Activated B cell treated with CpG ODN at 0.5 μM for 24 hours (primary cell): ENCODE measurements around the gene HES4. TPM values are rescaled to one million over a fixed set of nuclear protein-coding genes. Genes with fewer than 3 reads are reported as not detected.

Experiments used
- ATAC-seq: fragments of 200-7000 bp; cut with Tn5 transposase; one replicate; pipeline ENCODE4 v1.10.0; 2021; ENCODE audit warnings: low read depth, mild to moderate bottlenecking, moderate library complexity
- CTCF ChIA-PET: fragments of 350-600 bp; sonication (Branson Sonifier 250); formaldehyde crosslinking; loops from one replicate; lab custom pipeline; 2021; ENCODE audit warnings: antibody characterized with exemption; lab: Charles Lee
- POLR2A ChIA-PET: fragments of 350-600 bp; sonication (Branson Sonifier 250); formaldehyde crosslinking; loops from one replicate; lab custom pipeline; 2021; ENCODE audit warnings: antibody characterized with exemption; lab: Charles Lee
- DNase-seq: peaks from one replicate; pipeline ENCODE4 v3.0.0; 2022
- H3K27ac Mint-ChIP-seq: one replicate; pipeline ENCODE4 v1.8.0; 2020; ENCODE audit warnings: mixed read lengths
- H3K27me3 Mint-ChIP-seq: one replicate; pipeline ENCODE4 v1.8.0; 2021; ENCODE audit warnings: mixed read lengths
- H3K36me3 Mint-ChIP-seq: one replicate; pipeline ENCODE4 v1.8.0; 2021; ENCODE audit warnings: low read depth, mixed read lengths
- H3K4me1 Mint-ChIP-seq: one replicate; pipeline ENCODE4 v1.8.0; 2021; ENCODE audit warnings: mixed read lengths
- H3K4me3 Mint-ChIP-seq: one replicate; pipeline ENCODE4 v1.8.0; 2020; ENCODE audit warnings: mild to moderate bottlenecking, mixed read lengths
- H3K9me3 Mint-ChIP-seq: one replicate; pipeline ENCODE4 v1.8.0; 2020; ENCODE audit warnings: mixed read lengths
- CTCF ChIP-seq: fragments of 200-600 bp; IDR thresholded peaks from one replicate; pipeline ENCODE4 v1.8.0; 2022; ENCODE audit warnings: antibody characterized with exemption, mild to moderate bottlenecking
- intact Hi-C: fragments of 100-400 bp; cut with micrococcal nuclease; formaldehyde crosslinking; loops from one replicate; pipeline ENCODE4 v1.15.1; 2024
- total RNA-seq: library from RNA; stranded (reverse); gene quantifications from 2 replicates; pipeline ENCODE4 v1.2.3, GENCODE V29; 2022

Gene HES4
- total RNA-seq, 1 donor from 2014 or later, result 0.67 TPM

GRCh38 chr1:1042835-1043234 is 42.9 kb upstream of the HES4 start:
- ChIA-PET POLR2A (no interaction called here), CTCF (no interaction called here)
- intact Hi-C loops, result no loop called here
- Mint-ChIP-seq H3K4me1 (peaks cover 22% of the 10 kb centered on the region), H3K36me3 (no peaks in the 10 kb centered on the region), H3K4me3 (no peak overlapping the region), H3K9me3 (no peaks in the 10 kb centered on the region), H3K27me3 (peaks cover 9% of the 10 kb centered on the region), H3K27ac (no peak overlapping the region)
- TF ChIP-seq CTCF, result no peak
- ATAC-seq, result no peak
- DNase-seq, result no peak

- intact Hi-C loops, result no loop called here
- no peak for DNase-seq
These were observed 42.0 kb upstream of the HES4 start for GRCh38 chr1:1041873-1042272.

GRCh38 chr1:1041092-1041523 is 41.2 kb upstream of the HES4 start:
- Mint-ChIP-seq H3K27me3 (peaks cover 9% of the 10 kb centered on the region), H3K4me1 (peaks cover 25% of the 10 kb centered on the region), H3K27ac (no peak overlapping the region), H3K9me3 (no peaks in the 10 kb centered on the region), H3K4me3 (no peak overlapping the region), H3K36me3 (no peaks in the 10 kb centered on the region)
- ChIA-PET POLR2A (interaction anchor here (0.8 to 6.4 kb wide), 4 partner anchors 14 to 27 kb away, joined by 3 to 99 read pairs (median 3); partner anchors contain the start of gene ISG15), CTCF (interaction anchor here (1.2 to 1.3 kb wide), 3 partner anchors 22 to 209 kb away, joined by 3 to 4 read pairs (median 4); no protein-coding TSS in a partner anchor)
- DNase-seq (no peak), ATAC-seq (no peak)
- no peak for TF ChIP-seq CTCF
- intact Hi-C loops, result no loop called here

More at GRCh38 chr1:1041873-1042272, 42.0 kb upstream of the HES4 start:
- H3K9me3 Mint-ChIP-seq, result no peaks in the 10 kb centered on the region
- POLR2A ChIA-PET, result interaction anchor here (6.4 kb wide), 1 partner anchor 19 kb away, joined by 99 read pairs; no protein-coding TSS in a partner anchor
- no peak overlapping the region for H3K27ac Mint-ChIP-seq
- H3K27me3 Mint-ChIP-seq, result peaks cover 9% of the 10 kb centered on the region
- ATAC-seq, result no peak
- no peak for TF ChIP-seq CTCF
- CTCF ChIA-PET, result no interaction called here
- H3K4me1 Mint-ChIP-seq, result peaks cover 25% of the 10 kb centered on the region
- no peaks in the 10 kb centered on the region for H3K36me3 Mint-ChIP-seq
- no peak overlapping the region for H3K4me3 Mint-ChIP-seq

GRCh38 chr1:1040004-1040991 is 40.4 kb upstream of the HES4 start:
- H3K4me1 Mint-ChIP-seq, result peaks cover 28% of the 10 kb centered on the region
- peaks cover 9% of the 10 kb centered on the region for H3K27me3 Mint-ChIP-seq
- peak overlapping the region; percentile 71 for H3K4me3 Mint-ChIP-seq
- H3K9me3 Mint-ChIP-seq, result no peaks in the 10 kb centered on the region
- intact Hi-C loops, result loop anchor here (1.0 kb wide), 2 partner anchors 19 to 24 kb away; no protein-coding TSS in a partner anchor
- ATAC-seq (peak; percentile 77), DNase-seq (peak; percentile 58)
- H3K36me3 Mint-ChIP-seq, result no peaks in the 10 kb centered on the region
- CTCF ChIA-PET, result interaction anchor here (0.8 to 1.3 kb wide), 6 partner anchors 19 to 251 kb away, joined by 3 to 6 read pairs (median 4); no protein-coding TSS in a partner anchor
- POLR2A ChIA-PET, result interaction anchor here (0.6 to 6.4 kb wide), 10 partner anchors 15 to 308 kb away, joined by 3 to 99 read pairs (median 3); partner anchors contain the start of gene ISG15
- peak overlapping the region; percentile 18 for H3K27ac Mint-ChIP-seq
- no peak for TF ChIP-seq CTCF
